HepG2 (cell line): Measurements from ENCODE around the gene TRPC4AP. TPM values are rescaled to one million over a fixed set of nuclear protein-coding genes. Genes with fewer than 3 reads are reported as not detected.
A peak's percentile ranks its signal among the peaks of the same experiment; 100 is the strongest.

Experiments
- AGO2 ChIP-seq: fragments of 200-400 bp; formaldehyde crosslinking; optimal IDR thresholded peaks from 2 replicates; pipeline ENCODE3; 2017; ENCODE audit warnings: mild to moderate bottlenecking, low read depth, low read length, moderate library complexity
- KLF15 ChIP-seq: sonication (generic); formaldehyde crosslinking; IDR thresholded peaks from 2 replicates; pipeline ENCODE4 v1.8.1; 2023; ENCODE audit warnings: borderline replicate concordance, mild to moderate bottlenecking, inconsistent platforms, missing genetic modification reagents, mixed read lengths
- SP2 ChIP-seq: sonication (generic); formaldehyde crosslinking; IDR thresholded peaks from 2 replicates; pipeline ENCODE4 v1.5.1; 2020; ENCODE audit warnings: mild to moderate bottlenecking, missing genetic modification reagents
- ZBTB2 ChIP-seq: sonication (generic); formaldehyde crosslinking; IDR thresholded peaks from 2 replicates; pipeline ENCODE4 v1.8.0; 2022; ENCODE audit warnings: low read depth, missing genetic modification reagents
- ZC3H4 ChIP-seq: sonication (generic); formaldehyde crosslinking; IDR thresholded peaks from 2 replicates; pipeline ENCODE4 v1.4.0; 2020; ENCODE audit warnings: missing genetic modification reagents, borderline replicate concordance
- ZNF274 ChIP-seq: sonication (generic); formaldehyde crosslinking; IDR thresholded peaks from 2 replicates; pipeline ENCODE4 v1.5.1; 2020; ENCODE audit warnings: mild to moderate bottlenecking, missing genetic modification reagents
- ZNF737 ChIP-seq: sonication (generic); formaldehyde crosslinking; IDR thresholded peaks from 2 replicates; pipeline ENCODE4 v1.5.0; 2020; ENCODE audit warnings: missing genetic modification reagents, mild to moderate bottlenecking, borderline replicate concordance
- polyA plus RNA-seq, 8 experiments: library from polyadenylated mRNA; depleted of rRNA in 3 of 8; stranded (reverse) in 7 of 8; unstranded in 1 of 8; fragments of >200 nt; fragmentation: Illumina TruSeq in 4 of 8; extraction: Trizol in 4 of 8; gene quantifications; 2 replicates each; pipeline versions ENCODE4 v1.2.1 to v1.2.3, GENCODE V29; 2011 to 2016; ENCODE audit warnings: low read depth in 4 of 8, missing spikeins in 1 of 8, mixed read lengths in 1 of 8; ENCODE audit not compliant: insufficient read depth in 1 of 8
- total RNA-seq, 5 experiments: library from RNA; depleted of rRNA; stranded (reverse); fragments of >200 nt; fragmentation: Illumina TruSeq; extraction: Trizol; gene quantifications; 2 replicates each; pipeline ENCODE4 v1.2.3, GENCODE V29; 2016; ENCODE audit warnings: low read depth in 1 of 5
- TF ChIP-seq, protein P1 (sequence below): sonication (generic); formaldehyde crosslinking; IDR thresholded peaks from 2 replicates; pipeline ENCODE4 v1.8.1; 2022; ENCODE audit warnings: low read depth, mild to moderate bottlenecking, missing genetic modification reagents

Gene TRPC4AP
- total and polyA plus RNA-seq, 2 of the 13 experiments (the other 11 are each of a cell fraction or from before 2014, with no cell fraction given), result 136 to 137 TPM

DNA sequence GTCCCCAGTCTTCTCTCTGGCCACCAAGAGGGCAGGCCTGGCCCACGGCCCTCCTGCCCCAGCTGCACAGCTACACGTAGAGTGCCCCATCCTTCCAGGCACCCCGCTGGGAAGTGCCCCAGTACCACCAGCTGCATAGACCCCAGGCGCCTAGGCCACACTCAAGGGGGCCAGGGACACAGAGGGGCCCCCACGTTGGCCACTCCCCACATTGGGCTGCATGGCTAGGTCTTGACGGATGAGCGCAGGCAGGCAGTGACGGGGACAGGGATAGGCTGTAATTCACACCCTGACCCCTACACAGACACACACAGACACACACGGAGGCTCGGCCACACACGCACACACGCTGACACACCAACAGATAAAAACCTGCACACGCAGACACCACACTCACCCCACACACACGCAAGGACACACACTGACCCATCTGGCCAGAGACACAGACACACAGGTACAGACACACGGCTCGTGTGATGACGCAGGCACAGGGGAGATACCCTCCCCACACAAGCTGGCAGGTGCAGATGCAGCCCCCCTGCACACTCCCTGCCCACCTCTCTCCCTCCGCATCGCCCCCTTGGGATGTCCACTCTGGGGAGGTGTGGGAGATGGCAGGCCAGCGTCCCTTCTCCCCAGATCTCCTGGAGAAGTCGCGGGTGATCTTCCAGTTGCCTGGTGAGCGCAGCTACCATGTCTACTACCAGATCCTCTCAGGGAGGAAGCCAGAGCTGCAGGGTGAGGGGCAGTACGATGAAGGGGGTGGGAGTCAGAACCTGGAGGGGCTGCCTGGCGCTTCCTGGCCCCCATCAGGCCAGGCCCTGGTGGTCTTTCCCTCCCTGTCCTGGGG, 106.9 kb downstream of the TRPC4AP start (continued):
- TF ChIP-seq KLF15 (peak; percentile 50; the same call in 1 of the 2 replicates), ZC3H4 (CRISPR knock-in tag) (0 out of 2 replicates have a peak, but pooled peaks have one; percentile 53), ZBTB2 (CRISPR knock-in tag) (no peak), AGO2 (peak; percentile 29), SP2 (CRISPR knock-in tag) (0 out of 2 replicates have a peak, but pooled peaks have one; percentile 30), ZNF274 (peak; percentile 49; the same call in 1 of the 2 replicates), ZNF737 (0 out of 2 replicates have a peak, but pooled peaks have one; percentile 36)
- TF ChIP-seq, protein P1, sequence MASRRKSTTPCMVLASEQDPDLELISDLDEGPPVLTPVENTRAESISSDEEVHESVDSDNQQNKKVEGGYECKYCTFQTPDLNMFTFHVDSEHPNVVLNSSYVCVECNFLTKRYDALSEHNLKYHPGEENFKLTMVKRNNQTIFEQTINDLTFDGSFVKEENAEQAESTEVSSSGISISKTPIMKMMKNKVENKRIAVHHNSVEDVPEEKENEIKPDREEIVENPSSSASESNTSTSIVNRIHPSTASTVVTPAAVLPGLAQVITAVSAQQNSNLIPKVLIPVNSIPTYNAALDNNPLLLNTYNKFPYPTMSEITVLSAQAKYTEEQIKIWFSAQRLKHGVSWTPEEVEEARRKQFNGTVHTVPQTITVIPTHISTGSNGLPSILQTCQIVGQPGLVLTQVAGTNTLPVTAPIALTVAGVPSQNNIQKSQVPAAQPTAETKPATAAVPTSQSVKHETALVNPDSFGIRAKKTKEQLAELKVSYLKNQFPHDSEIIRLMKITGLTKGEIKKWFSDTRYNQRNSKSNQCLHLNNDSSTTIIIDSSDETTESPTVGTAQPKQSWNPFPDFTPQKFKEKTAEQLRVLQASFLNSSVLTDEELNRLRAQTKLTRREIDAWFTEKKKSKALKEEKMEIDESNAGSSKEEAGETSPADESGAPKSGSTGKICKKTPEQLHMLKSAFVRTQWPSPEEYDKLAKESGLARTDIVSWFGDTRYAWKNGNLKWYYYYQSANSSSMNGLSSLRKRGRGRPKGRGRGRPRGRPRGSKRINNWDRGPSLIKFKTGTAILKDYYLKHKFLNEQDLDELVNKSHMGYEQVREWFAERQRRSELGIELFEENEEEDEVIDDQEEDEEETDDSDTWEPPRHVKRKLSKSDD (CRISPR knock-in tag), result no peak
